ENCODE results near the gene EEFSEC.
"Not testable (repeated sequence)": the region's sequence is repeated elsewhere in the genome, so short reads cannot be mapped to it uniquely, and the experiment has no call there.

Gene EEFSEC

GRCh38 chr3:128152419-128153155 is 694 bp upstream of the EEFSEC start:
- DNase-seq: no peak

DNA sequence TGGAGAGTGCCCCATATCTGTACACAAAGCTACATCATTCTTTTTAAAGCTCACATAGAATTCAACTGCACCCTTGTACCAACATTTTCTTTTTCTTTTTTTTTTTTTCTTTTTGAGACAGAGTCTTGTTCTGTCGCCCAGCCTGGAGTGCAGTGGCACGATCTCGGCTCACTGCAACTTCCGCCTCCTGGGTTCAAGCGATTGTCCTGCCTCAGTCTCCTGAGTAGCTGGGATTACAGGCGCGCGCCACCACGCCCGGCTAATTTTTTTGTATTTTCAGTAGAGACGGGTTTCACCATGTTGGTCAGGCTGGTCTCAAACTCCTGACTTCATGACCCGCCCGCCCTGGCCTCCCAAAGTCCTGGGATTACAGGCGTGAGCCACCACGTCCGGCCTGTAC is 1.1 kb downstream of the EEFSEC start:
- DNase-seq: not testable (repeated sequence)

GRCh38 chr3:128155616-128156360 is 2.5 kb downstream of the EEFSEC start:
- peak; percentile 29 for DNase-seq

DNA sequence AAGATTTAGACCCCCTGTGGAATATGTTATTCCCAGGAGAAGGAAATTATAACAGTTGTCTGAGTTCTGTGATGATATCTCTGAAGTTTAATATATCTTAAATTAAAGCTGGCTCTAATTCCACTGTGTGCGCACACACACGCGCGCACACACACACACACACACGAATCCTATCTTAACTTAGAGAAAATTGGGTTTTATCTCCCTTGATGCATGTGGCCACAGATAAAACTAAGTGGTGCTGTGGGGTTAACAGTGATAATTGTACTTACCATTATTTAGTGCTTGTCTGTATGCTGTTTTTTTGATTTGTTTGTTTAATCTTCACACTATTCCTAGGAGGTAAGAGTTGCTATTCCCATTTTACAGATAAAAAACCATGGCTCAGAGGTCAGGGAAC is 7.4 kb downstream of the EEFSEC start:
- no peak for DNase-seq

GRCh38 chr3:128163432-128163831 is 10.2 kb downstream of the EEFSEC start:
- DNase-seq: no peak

- no peak for DNase-seq
Observed at GRCh38 chr3:128166971-128167453, 13.7 kb downstream of the EEFSEC start.

- no peak for DNase-seq
Observed at GRCh38 chr3:128167646-128167972, 14.3 kb downstream of the EEFSEC start.

- no peak for DNase-seq
Observed at GRCh38 chr3:128167973-128168674, 14.8 kb downstream of the EEFSEC start.

GRCh38 chr3:128168836-128169235 is 15.6 kb downstream of the EEFSEC start:
- no peak for DNase-seq

GRCh38 chr3:128170866-128171516 is 17.7 kb downstream of the EEFSEC start:
- DNase-seq: peak; percentile 77

DNA sequence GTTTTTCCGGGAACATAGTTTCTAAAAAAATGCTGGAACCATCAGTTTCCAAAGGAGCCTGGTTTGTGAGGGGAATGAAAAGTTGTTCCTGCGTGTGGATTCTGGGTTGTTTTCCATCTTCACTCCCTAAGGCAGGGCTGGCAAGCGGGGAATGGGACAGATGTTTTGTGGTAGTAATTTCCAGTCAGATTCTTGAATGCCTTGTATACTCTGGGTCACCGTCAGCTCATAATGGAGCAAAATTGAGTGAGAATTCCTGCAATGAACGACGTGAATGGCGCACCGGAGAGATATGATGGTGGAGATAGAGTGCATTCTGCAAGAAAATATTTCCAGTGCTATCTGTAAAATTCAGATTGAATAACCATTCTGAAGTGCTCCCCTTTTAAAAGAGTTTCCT is 19.9 kb downstream of the EEFSEC start:
- DNase-seq: no peak

DNA sequence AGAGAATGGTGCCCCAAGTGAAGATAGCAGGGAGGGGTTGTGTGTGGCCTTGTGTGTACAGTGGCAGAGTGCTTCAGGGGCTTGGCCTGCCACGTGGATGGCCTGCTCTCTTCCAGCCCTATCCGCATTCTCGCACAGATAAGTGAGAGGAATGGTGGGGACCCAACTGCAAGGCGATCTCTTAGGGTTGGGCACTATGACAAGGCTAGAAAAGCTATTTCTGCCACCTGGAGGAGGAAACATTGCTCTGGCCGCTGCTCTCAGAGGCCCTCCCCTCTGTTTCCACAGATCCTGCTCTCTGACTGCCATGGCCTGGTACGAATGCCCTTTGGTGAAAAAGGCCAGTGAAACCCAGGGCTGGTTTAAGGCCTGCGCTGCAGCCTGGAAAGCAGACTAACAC is 20.6 kb downstream of the EEFSEC start:
- no peak for DNase-seq

DNA sequence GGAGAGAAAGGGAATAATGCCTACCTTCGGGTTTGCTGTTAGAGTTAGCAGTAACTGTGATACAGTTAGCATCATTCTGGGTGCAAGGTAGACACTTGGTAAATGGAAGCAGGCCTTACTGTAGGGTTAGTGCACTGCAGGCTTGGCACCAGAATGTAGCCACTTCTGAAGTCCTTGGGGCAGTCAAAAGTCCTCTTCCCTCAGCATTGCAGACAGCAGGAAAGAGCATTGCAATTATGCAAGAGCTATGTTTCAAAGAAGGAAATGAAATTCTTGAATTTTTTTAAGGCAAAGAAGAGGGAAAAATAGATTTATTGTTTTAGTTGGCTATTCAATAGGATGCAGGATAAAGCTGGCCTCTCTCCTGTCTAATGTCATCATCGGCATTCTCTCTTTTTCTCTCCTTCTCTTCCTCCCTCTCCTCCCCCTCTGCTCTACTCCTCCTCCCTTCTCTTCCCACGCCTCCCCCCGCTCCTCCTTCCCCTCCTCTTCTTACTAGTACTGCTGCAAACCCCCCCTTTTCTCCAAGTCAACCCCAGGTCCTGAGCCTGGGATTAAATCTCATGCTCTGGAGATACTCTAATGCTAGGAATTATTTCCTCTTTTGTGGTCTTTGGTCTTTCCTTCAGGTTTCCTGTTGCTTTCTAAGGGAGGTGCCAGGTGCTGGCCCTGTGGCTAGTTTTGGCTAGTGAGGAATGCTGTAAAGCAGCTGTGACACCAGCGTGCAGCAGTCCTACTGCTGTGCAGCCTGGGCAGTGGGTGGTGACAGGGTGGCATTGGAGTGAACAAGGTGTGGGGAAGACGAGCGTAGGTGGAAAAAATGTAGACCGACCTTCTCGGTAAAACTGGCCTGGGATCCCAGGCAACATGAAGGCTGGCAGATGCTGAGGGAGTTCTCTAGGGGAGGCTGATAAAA is 21.7 kb downstream of the EEFSEC start:
- peak; percentile 32 for DNase-seq

DNA sequence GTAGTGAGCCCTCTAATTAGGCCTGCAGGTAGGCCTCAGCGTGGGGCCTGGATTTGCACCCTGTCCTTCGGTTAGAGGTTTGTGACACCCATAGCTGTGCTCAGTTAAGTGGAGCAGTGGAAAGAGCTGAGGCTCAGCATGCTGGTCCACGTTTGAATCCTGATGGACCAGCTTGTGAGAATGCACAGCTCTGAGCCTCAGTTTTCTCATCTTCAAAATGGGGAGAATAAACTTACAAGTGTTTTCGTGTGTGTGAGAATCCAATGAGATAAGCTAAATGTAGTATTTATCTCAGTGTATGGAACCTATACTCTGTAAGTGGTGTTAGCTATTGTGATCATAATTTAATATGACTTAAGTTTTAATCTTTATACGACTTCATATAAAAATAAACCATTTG is 22.5 kb downstream of the EEFSEC start:
- DNase-seq: no peak

- no peak for DNase-seq
Observed at GRCh38 chr3:128176276-128176833, 23.1 kb downstream of the EEFSEC start.

GRCh38 chr3:128177865-128178264 is 24.6 kb downstream of the EEFSEC start:
- no peak for DNase-seq

DNA sequence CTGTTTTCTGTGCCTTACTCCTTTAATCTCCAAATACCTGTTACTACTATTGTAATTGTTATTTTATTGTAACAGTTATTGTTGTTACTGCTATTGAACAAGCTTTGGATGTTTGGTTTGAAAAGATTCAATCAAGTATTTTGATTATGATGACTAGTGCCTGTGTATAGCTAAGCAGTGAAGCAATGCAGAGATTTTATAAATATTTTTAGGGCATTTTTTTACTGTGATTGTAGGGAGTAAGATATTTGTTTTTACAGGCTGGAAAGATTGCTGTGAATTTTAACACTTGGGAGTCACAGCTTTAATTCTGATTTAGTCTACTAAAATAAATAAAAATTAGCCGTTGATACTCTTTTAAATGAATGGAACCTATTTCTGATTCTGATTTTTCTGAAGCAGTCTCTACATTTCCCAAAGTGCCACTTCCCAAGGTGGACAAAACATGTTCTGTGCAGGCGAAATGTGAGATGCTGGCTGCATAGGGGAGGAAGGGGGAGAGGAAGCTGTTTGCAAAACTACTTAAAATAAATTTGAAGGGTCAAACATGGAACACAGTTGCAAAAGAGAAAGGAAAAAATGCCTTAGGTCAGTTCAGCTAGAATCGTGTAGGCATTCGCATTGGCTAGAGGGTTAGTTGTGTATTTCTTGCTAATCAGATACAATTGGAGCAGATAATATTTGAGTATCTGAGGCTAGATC is 25.7 kb downstream of the EEFSEC start:
- DNase-seq: no peak

DNA sequence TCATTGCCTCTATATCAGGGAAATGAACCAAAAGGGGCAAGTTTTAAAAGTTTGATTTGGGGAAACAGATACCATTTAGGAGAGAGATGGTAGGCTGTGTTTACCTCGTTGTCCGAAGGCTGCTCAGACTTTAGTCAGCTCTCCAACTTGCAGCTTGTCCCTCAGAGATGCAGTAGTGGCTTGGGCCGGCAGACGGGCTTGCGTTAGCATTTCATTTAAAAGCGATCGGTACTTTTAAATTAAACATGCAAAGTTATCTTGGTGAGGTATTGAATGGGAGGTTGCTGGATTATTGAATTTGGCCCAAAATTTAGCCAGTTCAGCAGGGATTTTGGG is 26.2 kb downstream of the EEFSEC start:
- DNase-seq: no peak

DNA sequence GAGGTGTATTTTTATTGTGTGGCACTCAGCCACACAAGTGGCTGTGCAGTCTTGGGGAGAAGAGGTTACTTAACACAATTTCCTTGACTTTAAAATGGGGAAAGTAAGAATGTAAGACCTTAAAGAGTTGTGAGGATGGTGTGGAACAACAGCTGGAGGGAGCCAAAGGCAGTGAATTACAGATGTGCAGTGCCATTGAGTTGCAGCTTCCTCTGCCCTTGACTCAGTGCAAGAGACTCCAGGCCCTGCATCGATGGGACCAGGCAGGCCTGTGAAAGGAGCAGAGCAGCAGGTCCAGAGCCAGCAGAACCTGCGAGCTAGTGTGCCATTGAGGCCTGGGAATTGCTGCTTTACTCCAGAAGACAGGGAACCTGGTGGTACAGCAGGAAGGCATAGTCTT is 27.2 kb downstream of the EEFSEC start:
- no peak for DNase-seq

- no peak for DNase-seq
Observed at GRCh38 chr3:128180913-128181312, 27.6 kb downstream of the EEFSEC start.

- DNase-seq: no peak
Observed at GRCh38 chr3:128182656-128183055, 29.4 kb downstream of the EEFSEC start.

Measured in suppressor macrophage treated with lipopolysaccharide for 4 hours (primary cell).